Measurements from ENCODE around the gene DMD.
"Not testable (repeated sequence)": the region's sequence is repeated elsewhere in the genome, so short reads cannot be mapped to it uniquely, and the experiment has no call there.

Gene DMD

GRCh38 chrX:32708542-32708941, 502.8 kb downstream of the DMD start:
- TF ChIP-seq CTCF (IDR thresholded peaks at IDR 0.05; ENCODE audit: low read depth, low read length), result no peak
- no peak overlapping the region for H3K4me3 ChIP-seq (ENCODE audit: low read depth, low read length)

- H3K4me3 ChIP-seq (ENCODE audit: low read depth, low read length), result not testable (repeated sequence)
These were observed 506.0 kb downstream of the DMD start for GRCh38 chrX:32705385-32705784.

GRCh38 chrX:32687379-32687778, 524.0 kb downstream of the DMD start:
- H3K4me3 ChIP-seq (ENCODE audit: low read depth, low read length), result no peak overlapping the region
- TF ChIP-seq CTCF (IDR thresholded peaks at IDR 0.05; ENCODE audit: low read depth, low read length), result no peak

GRCh38 chrX:32678487-32678886, 532.9 kb downstream of the DMD start:
- no peak overlapping the region for H3K4me3 ChIP-seq (ENCODE audit: low read depth, low read length)
- TF ChIP-seq CTCF (IDR thresholded peaks at IDR 0.05; ENCODE audit: low read depth, low read length), result no peak

- no peak for TF ChIP-seq CTCF (IDR thresholded peaks at IDR 0.05; ENCODE audit: low read depth, low read length)
These were observed 538.2 kb downstream of the DMD start for GRCh38 chrX:32673193-32673592.

GRCh38 chrX:32662516-32662915, 548.8 kb downstream of the DMD start:
- TF ChIP-seq CTCF (IDR thresholded peaks at IDR 0.05; ENCODE audit: low read depth, low read length), result no peak
- no peak overlapping the region for H3K4me3 ChIP-seq (ENCODE audit: low read depth, low read length)

More at GRCh38 chrX:32673193-32673592, 538.2 kb downstream of the DMD start:
- H3K4me3 ChIP-seq (ENCODE audit: low read depth, low read length), result no peak overlapping the region

GRCh38 chrX:32644476-32645245, 566.7 kb downstream of the DMD start:
- no peak overlapping the region for H3K4me3 ChIP-seq (ENCODE audit: low read depth, low read length)
- TF ChIP-seq CTCF (IDR thresholded peaks at IDR 0.05; ENCODE audit: low read depth, low read length), result no peak

GRCh38 chrX:32642283-32642682, 569.1 kb downstream of the DMD start:
- no peak for TF ChIP-seq CTCF (IDR thresholded peaks at IDR 0.05; ENCODE audit: low read depth, low read length)
- H3K4me3 ChIP-seq (ENCODE audit: low read depth, low read length), result no peak overlapping the region

Measured in WI38 (cell line).